HepG2 (cell line): ENCODE data around the gene ANKS1A.
"Not testable (repeated sequence)": the region's sequence is repeated elsewhere in the genome, so short reads cannot be mapped to it uniquely, and the experiment has no call there.

ENCODE experiments used
- FOXP1 ChIP-seq, 2 experiments: fragments of 450-650 bp in 1 of 2; IDR thresholded peaks; 2 replicates each; pipeline ENCODE4 v1.6.1; 2017 to 2018; ENCODE audit warnings: antibody characterized with exemption in 1 of 2
- KDM1A ChIP-seq: IDR thresholded peaks from 2 replicates; pipeline ENCODE4 v1.6.1; 2016; ENCODE audit warnings: missing compliant biosample characterization
- POLR2AphosphoS5 ChIP-seq: IDR thresholded peaks from 2 replicates; pipeline ENCODE4 v1.6.1; 2012; ENCODE audit warnings: low read depth, low read length
- RARG ChIP-seq: sonication (generic); formaldehyde crosslinking; IDR thresholded peaks from 2 replicates; pipeline ENCODE4 v1.4.0; 2020; ENCODE audit warnings: low read depth, mild to moderate bottlenecking, missing genetic modification reagents
- ZBTB14 ChIP-seq: sonication (generic); formaldehyde crosslinking; IDR thresholded peaks from 2 replicates; pipeline ENCODE4 v1.4.0; 2020; ENCODE audit warnings: missing genetic modification reagents
- ZBTB7A ChIP-seq: sonication (generic); formaldehyde crosslinking; IDR thresholded peaks from 2 replicates; pipeline ENCODE4 v1.8.0; 2022; ENCODE audit warnings: mild to moderate bottlenecking, missing genetic modification reagents
- ZNF263 ChIP-seq: sonication (generic); formaldehyde crosslinking; IDR thresholded peaks from 2 replicates; pipeline ENCODE4 v1.4.0; 2020; ENCODE audit warnings: missing genetic modification reagents
- TF ChIP-seq, protein P1 (sequence below): sonication (generic); formaldehyde crosslinking; IDR thresholded peaks from 2 replicates; pipeline ENCODE4 v1.5.0; 2020; ENCODE audit warnings: mild to moderate bottlenecking, missing genetic modification reagents
- TF ChIP-seq, protein P2 (sequence below): IDR thresholded peaks from 2 replicates; pipeline ENCODE4 v1.6.1; 2012; ENCODE audit warnings: inconsistent platforms
- TF ChIP-seq, protein P3 (sequence below): sonication (generic); formaldehyde crosslinking; IDR thresholded peaks from 2 replicates; pipeline ENCODE4 v1.4.0; 2020; ENCODE audit warnings: missing genetic modification reagents

DNA sequence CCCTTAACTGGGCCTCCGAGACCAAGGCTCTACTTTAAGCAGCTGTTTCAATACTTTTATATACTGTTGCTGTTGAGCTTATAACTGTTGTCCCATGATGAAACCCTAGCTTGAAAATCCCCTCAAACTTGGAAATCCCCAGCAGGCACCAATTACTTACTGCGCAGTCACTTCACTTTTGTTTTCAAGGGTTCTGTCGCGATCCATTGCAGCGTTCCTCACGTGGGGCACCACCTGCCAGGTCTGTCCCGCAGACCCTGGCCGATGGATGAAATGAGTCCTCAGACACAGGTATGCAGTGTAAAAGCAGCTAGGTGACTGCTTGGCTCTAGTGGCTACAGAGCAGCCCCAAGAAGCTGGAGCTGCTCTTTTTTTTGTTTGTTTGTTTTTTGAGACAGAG is 218.2 kb downstream of the ANKS1A start:
- not testable (repeated sequence) for TF ChIP-seq ZNF263; POLR2AphosphoS5; KDM1A; FOXP1 (IDR thresholded peaks at IDR 0.05); FOXP1 (CRISPR knock-in tag; IDR thresholded peaks at IDR 0.05); ZBTB7A; RARG (CRISPR knock-in tag); ZBTB14 (CRISPR knock-in tag)
- TF ChIP-seq, protein P1, sequence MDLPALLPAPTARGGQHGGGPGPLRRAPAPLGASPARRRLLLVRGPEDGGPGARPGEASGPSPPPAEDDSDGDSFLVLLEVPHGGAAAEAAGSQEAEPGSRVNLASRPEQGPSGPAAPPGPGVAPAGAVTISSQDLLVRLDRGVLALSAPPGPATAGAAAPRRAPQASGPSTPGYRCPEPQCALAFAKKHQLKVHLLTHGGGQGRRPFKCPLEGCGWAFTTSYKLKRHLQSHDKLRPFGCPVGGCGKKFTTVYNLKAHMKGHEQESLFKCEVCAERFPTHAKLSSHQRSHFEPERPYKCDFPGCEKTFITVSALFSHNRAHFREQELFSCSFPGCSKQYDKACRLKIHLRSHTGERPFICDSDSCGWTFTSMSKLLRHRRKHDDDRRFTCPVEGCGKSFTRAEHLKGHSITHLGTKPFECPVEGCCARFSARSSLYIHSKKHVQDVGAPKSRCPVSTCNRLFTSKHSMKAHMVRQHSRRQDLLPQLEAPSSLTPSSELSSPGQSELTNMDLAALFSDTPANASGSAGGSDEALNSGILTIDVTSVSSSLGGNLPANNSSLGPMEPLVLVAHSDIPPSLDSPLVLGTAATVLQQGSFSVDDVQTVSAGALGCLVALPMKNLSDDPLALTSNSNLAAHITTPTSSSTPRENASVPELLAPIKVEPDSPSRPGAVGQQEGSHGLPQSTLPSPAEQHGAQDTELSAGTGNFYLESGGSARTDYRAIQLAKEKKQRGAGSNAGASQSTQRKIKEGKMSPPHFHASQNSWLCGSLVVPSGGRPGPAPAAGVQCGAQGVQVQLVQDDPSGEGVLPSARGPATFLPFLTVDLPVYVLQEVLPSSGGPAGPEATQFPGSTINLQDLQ (CRISPR knock-in tag): not testable (repeated sequence)
- TF ChIP-seq, protein P2, sequence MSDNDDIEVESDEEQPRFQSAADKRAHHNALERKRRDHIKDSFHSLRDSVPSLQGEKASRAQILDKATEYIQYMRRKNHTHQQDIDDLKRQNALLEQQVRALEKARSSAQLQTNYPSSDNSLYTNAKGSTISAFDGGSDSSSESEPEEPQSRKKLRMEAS: not testable (repeated sequence)
- TF ChIP-seq, protein P3, sequence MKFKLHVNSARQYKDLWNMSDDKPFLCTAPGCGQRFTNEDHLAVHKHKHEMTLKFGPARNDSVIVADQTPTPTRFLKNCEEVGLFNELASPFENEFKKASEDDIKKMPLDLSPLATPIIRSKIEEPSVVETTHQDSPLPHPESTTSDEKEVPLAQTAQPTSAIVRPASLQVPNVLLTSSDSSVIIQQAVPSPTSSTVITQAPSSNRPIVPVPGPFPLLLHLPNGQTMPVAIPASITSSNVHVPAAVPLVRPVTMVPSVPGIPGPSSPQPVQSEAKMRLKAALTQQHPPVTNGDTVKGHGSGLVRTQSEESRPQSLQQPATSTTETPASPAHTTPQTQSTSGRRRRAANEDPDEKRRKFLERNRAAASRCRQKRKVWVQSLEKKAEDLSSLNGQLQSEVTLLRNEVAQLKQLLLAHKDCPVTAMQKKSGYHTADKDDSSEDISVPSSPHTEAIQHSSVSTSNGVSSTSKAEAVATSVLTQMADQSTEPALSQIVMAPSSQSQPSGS (CRISPR knock-in tag): not testable (repeated sequence)
